Hippocampal formation (tissue), 2 donors: Measurements from ENCODE around the gene PIGM.

ENCODE experiments used
- DNase-seq, 2 donors: peaks; one replicate each; lab custom pipeline; 2025; lab: John Stamatoyannopoulos, UW

The PIGM gene

GRCh38 chr1:159989581-159989980 is 42.2 kb downstream of the PIGM start:
- no peak for DNase-seq

GRCh38 chr1:159988006-159988405 is 43.8 kb downstream of the PIGM start:
- DNase-seq = no peak

GRCh38 chr1:159987186-159987585 is 44.6 kb downstream of the PIGM start:
- no peak for DNase-seq

- DNase-seq = no peak
Measured at GRCh38 chr1:159986531-159986930, 45.3 kb downstream of the PIGM start.

- DNase-seq = no peak
Measured at GRCh38 chr1:159986093-159986492, 45.7 kb downstream of the PIGM start.

GRCh38 chr1:159985473-159985872 is 46.3 kb downstream of the PIGM start:
- no peak for DNase-seq

GRCh38 chr1:159983681-159984080 is 48.1 kb downstream of the PIGM start:
- DNase-seq = no peak

GRCh38 chr1:159982280-159982679 is 49.5 kb downstream of the PIGM start:
- DNase-seq = no peak

GRCh38 chr1:159981351-159982055 is 50.3 kb downstream of the PIGM start:
- no peak for DNase-seq

GRCh38 chr1:159980786-159981185 is 51.0 kb downstream of the PIGM start:
- no peak for DNase-seq

GRCh38 chr1:159980076-159980475 is 51.7 kb downstream of the PIGM start:
- DNase-seq = no peak

GRCh38 chr1:159979257-159979656 is 52.5 kb downstream of the PIGM start:
- DNase-seq = no peak

- DNase-seq = no peak
Measured at GRCh38 chr1:159978107-159978398, 53.7 kb downstream of the PIGM start.

GRCh38 chr1:159977364-159978106 is 54.3 kb downstream of the PIGM start:
- DNase-seq = no peak
